ENCODE measurements around the gene LDLRAD4.

Gene LDLRAD4

DNA sequence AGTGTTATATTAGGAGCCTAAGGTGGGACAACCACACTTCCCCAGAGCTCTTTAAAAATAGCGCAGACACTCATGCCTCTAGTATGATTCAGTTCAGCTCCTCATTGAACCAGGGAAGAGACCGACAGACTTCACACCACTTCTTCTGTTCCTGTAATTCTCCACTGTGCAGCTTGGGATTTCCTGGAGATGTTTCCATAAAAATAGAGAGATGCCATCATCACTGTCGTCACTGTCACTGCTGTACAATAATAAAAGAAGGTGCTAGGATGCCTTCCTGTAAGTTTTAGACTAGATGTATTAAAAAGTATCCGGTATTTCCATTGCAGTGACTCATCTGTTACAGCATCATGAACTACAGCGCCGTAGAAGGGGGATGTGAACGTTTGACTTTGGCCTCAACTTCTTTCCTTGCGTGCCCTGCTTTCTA lies 396.9 kb downstream of the LDLRAD4 start:
- Histone ChIP-seq H3K4me3 (ENCODE audit: low read depth, low read length) (no peak overlapping the region), H3K9ac (no peak overlapping the region), H3K79me2 (no peaks in the 10 kb centered on the region), H3K36me3 (ENCODE audit: control insufficient read depth, insufficient read depth, low read length) (no peaks in the 10 kb centered on the region), H3K4me2 (ENCODE audit: low read length) (no peak overlapping the region), H3K27ac (peak overlapping the region; percentile 80), H3K27me3 (ENCODE audit: control insufficient read depth, insufficient read depth, low read length) (no peaks in the 10 kb centered on the region), H2AFZ (no peak overlapping the region), H3K4me1 (no peaks in the 10 kb centered on the region), H3K9me3 (ENCODE audit: control insufficient read depth, low read length) (no peaks in the 10 kb centered on the region)
- TF ChIP-seq, protein P1, sequence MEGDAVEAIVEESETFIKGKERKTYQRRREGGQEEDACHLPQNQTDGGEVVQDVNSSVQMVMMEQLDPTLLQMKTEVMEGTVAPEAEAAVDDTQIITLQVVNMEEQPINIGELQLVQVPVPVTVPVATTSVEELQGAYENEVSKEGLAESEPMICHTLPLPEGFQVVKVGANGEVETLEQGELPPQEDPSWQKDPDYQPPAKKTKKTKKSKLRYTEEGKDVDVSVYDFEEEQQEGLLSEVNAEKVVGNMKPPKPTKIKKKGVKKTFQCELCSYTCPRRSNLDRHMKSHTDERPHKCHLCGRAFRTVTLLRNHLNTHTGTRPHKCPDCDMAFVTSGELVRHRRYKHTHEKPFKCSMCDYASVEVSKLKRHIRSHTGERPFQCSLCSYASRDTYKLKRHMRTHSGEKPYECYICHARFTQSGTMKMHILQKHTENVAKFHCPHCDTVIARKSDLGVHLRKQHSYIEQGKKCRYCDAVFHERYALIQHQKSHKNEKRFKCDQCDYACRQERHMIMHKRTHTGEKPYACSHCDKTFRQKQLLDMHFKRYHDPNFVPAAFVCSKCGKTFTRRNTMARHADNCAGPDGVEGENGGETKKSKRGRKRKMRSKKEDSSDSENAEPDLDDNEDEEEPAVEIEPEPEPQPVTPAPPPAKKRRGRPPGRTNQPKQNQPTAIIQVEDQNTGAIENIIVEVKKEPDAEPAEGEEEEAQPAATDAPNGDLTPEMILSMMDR (IDR thresholded peaks at IDR 0.05): no peak

DNA sequence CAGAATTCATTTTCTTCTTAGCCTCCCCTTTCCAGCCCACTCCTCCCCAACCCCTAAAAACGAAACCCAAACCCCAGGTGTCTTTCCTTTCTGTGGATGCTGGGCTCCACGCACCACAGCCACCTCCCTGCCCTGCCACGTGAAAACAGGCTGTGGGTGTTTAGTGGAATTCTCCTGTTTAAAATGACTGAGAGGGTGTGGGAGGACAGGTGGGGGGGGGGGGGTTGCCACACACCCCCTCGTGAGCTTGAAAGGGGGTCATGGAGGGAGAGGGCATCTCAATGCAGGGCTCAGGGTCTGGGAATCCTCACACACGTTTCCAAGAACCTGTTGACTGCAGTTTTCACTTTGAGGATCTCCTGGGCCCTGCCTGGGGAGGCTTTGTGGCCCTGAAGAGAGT lies 397.5 kb downstream of the LDLRAD4 start:
- H3K9me3 ChIP-seq (ENCODE audit: control insufficient read depth, low read length): no peaks in the 10 kb centered on the region
- H3K36me3 ChIP-seq (ENCODE audit: control insufficient read depth, insufficient read depth, low read length): no peaks in the 10 kb centered on the region
- no peak overlapping the region for H3K9ac ChIP-seq
- H3K4me3 ChIP-seq (ENCODE audit: low read depth, low read length): no peak overlapping the region
- no peaks in the 10 kb centered on the region for H3K27me3 ChIP-seq (ENCODE audit: control insufficient read depth, insufficient read depth, low read length)
- H3K27ac ChIP-seq: peak overlapping the region; percentile 30
- TF ChIP-seq, protein P1 (IDR thresholded peaks at IDR 0.05): no peak
- H3K4me1 ChIP-seq: no peaks in the 10 kb centered on the region
- H2AFZ ChIP-seq: no peak overlapping the region
- H3K4me2 ChIP-seq (ENCODE audit: low read length): no peak overlapping the region
- H3K79me2 ChIP-seq: no peaks in the 10 kb centered on the region

DNA sequence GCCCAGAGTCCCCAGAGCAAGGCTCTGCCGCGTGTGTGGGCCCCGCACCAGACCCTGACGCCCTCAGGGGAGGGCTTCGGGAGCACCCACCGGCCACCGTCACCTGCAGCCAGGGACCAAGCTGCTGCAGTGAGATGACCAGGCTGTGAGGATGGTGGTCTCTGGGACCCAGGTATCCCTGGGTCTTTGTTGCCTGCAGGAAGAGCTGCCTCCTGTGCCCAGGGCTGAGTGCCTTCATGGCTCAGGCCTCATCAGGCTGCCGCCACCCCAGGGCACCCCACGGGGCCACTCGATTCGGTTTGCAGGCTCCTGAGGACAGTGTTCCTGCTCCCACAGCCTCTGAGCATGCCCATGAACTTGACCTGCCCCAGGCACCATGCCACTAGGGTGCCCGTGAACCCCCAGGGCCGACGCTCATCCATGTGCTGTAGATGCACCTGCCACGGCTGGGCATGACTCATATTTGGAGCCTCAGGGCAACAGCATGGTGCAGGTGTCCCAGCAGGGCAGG lies 398.0 kb downstream of the LDLRAD4 start:
- TF ChIP-seq, protein P1 (IDR thresholded peaks at IDR 0.05): no peak
- Histone ChIP-seq H2AFZ (no peak overlapping the region), H3K4me3 (ENCODE audit: low read depth, low read length) (no peak overlapping the region), H3K27me3 (ENCODE audit: control insufficient read depth, insufficient read depth, low read length) (no peaks in the 10 kb centered on the region), H3K27ac (no peak overlapping the region), H3K9ac (no peak overlapping the region), H3K36me3 (ENCODE audit: control insufficient read depth, insufficient read depth, low read length) (no peaks in the 10 kb centered on the region), H3K4me2 (ENCODE audit: low read length) (no peak overlapping the region), H3K9me3 (ENCODE audit: control insufficient read depth, low read length) (no peaks in the 10 kb centered on the region), H3K4me1 (no peaks in the 10 kb centered on the region), H3K79me2 (no peaks in the 10 kb centered on the region)

DNA sequence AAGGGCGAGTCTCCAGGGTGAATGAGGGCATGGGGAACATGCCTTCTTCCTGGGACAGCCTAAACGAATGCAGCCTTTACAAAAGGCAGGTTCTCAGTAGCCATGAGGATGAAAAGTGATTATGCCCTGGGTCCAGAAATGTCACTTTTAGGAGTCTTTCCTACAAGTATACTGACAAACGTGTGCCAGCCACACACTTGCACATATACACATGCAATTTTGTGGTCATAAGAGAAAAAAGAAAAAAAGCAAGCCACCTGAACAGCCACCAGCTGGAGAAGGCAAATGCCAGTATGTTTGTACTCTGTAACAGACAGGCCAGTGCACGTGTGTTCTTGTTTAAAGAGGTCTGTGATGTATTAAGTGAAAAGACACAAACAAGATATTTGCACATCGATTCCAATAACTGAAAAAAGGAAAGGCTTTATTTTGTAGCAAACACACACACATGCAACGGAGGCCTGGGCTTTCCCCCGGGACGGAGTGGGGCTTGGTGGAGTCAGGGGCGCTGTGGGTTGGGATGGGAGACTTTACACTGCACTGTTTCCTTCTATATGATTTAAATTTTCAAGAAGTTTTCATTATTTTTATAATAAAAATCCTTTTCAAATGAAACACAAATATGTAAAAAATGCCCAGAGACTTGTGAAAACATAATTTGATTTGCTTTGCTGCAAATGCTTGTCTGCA lies 399.4 kb downstream of the LDLRAD4 start:
- Histone ChIP-seq H3K9ac (no peak overlapping the region), H3K4me3 (ENCODE audit: low read depth, low read length) (no peak overlapping the region), H3K36me3 (ENCODE audit: control insufficient read depth, insufficient read depth, low read length) (no peaks in the 10 kb centered on the region), H3K27me3 (ENCODE audit: control insufficient read depth, insufficient read depth, low read length) (no peaks in the 10 kb centered on the region), H2AFZ (no peak overlapping the region), H3K9me3 (ENCODE audit: control insufficient read depth, low read length) (no peaks in the 10 kb centered on the region), H3K27ac (no peak overlapping the region), H3K4me2 (ENCODE audit: low read length) (no peak overlapping the region), H3K79me2 (no peaks in the 10 kb centered on the region), H3K4me1 (no peaks in the 10 kb centered on the region)
- TF ChIP-seq, protein P1 (IDR thresholded peaks at IDR 0.05): no peak
